OCI-M2 (cell line): ENCODE results near the gene TENM4.

Source experiments
- DNase-seq: peaks from one replicate; lab custom pipeline; 2025; ENCODE audit not compliant: unreplicated experiment; lab: John Stamatoyannopoulos, UW

TENM4 gene

DNA sequence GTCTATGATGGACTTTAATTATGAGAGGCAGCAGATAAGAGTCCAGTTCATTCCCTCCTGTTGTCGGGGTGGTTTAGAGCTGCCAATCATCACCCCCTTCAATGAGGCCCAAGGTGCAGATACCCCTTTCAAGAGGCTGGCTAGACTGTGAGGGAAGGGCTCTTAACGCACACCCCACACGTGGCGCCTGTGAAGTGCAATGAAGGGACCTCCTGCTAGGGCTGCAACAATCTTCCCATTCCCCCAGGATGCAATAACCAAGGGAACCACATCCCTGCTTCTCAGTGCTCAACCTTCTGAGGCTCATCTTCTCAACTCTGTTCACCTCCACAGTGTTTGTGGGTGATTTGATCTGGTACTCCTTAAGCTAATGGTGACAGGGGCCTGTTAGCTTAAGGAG is 19.0 kb downstream of the TENM4 start:
- DNase-seq, result no peak

DNA sequence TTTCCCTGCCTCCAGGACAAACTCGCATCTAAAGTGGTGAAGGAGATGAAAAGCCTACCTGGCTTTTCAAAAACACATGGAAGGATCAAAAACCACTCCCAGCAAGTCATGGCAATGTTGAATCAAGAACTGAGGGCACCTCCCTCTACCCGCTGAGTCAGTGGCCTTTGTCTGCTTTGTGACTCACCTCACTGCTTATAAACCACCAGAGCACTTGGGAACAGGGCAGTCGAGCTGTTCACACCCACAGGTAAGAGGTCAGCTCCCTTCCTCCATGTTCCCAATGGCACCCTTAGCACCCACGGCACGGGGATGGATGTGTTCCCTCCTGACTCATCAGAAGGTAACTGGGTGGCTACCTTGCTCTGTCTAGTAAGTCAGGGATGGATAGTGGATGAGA is 21.7 kb downstream of the TENM4 start:
- no peak for DNase-seq

DNA sequence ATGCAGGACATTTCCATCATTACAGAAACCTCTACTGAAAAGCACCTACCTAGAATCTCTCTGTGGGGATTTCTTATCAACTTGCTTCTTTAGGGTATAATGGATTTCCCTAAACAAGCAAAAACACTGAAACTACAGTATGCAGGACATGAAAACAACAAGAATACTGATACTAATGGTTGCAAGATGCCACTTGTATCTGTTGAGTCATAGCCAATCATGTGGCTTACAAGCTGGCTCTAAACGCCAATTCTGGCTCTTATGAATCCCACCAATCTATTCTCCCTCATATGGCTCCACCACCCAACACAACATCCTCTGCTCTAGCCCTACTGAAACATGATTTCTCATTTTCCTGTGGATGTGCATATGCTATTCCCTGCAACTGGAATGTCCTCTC is 22.6 kb downstream of the TENM4 start:
- DNase-seq, result no peak

DNA sequence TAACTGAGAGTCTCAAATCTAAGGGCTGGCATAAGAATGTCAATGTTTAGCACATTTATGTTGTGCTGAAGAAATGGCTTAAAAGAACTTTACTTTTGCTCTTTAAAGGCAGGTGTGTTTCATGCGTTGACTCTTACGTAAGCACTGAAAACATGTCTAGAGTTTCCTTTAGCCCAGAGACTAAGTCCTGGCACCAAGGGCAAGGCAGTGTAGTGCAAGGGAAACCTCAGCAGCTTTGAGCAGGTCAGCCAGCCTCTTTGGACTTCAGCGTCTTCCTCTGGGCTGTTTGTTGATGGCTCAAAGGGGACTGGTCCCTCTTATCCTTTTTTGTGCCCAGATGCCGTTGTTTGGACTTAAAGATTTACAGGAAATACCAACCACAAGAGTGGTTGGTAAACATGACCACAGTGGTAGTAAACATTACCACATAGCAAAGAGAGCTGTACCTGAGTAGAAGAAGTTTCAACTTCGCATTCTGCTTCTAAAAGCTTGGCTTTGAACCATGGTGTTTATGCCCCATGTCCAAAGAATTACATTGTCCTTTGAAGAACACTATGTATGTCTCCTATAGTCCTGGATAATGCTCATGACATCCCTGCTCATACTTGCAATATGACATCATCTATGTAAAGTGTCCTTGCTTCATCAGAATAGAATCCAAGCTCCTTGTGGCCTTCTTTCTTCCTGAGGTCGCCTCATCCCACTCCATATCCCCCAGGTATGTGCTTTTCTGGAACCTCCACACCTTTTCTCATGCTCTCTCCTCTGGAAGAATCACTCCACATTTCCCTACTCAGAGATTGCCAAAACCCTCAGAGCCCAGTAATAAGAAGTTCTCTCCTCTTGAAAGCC is 23.5 kb downstream of the TENM4 start:
- DNase-seq, result no peak

GRCh38 chr11:79415912-79416311 is 24.9 kb downstream of the TENM4 start:
- DNase-seq, result no peak

DNA sequence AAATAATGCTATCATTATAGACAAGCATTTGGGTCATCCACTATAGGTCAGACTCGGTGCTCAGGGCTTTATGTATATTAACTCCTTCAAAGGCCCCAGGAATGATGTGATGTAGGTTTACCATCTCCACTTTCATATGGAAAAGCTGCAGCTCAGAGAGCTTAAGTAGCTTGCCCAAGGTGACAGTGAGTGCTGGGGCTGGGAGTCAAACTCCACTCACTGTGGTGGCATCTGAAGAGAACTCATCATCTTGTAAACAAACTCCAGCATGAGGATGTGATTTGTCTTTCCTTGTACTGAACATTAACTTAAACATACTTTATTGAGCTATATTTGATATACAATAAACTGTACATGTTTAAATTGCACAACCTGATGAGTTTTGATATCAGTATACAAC is 25.4 kb downstream of the TENM4 start:
- no peak for DNase-seq

- DNase-seq, result no peak
Observed at GRCh38 chr11:79414644-79415317, 26.0 kb downstream of the TENM4 start.

GRCh38 chr11:79414041-79414440 is 26.8 kb downstream of the TENM4 start:
- no peak for DNase-seq

DNA sequence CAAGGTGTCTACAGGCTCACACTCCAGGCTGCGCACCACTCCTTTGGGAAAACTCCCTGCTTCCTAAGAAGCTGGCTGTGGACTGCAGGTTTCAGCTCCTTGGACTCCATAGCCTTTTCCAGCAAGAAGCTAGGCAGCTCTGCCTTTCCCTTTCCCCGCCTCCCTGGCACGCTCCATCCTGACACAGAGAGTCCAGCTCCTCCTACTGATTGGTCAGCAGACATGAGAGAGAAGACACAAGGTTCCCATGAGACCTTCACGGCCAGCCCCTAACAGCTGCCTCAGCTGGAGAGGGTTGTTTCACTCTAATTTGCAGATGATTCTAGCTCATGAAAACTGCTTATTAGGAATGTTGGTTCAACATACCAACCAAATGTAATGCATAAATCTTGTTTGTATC is 27.6 kb downstream of the TENM4 start:
- DNase-seq, result no peak

GRCh38 chr11:79412761-79413160 is 28.1 kb downstream of the TENM4 start:
- no peak for DNase-seq

DNA sequence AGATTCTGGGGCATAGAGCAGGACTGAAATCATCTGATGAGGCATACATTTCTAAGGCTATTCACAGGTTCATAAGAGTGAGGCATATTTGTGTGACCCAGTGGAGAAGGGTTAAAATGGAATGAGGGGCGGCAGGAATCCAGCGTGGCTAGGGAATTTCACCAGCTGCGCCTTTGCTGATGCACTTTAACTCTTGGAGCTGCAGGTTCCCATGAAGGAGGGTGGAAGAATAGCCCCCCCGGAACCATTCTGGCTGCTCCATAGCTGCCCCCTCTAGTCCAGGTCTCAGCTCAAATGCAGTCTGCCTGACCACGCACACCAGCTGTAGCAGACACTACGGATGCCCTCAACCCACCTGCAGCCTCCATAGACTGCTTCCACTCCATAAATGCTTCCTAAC is 31.5 kb downstream of the TENM4 start:
- no peak for DNase-seq

DNA sequence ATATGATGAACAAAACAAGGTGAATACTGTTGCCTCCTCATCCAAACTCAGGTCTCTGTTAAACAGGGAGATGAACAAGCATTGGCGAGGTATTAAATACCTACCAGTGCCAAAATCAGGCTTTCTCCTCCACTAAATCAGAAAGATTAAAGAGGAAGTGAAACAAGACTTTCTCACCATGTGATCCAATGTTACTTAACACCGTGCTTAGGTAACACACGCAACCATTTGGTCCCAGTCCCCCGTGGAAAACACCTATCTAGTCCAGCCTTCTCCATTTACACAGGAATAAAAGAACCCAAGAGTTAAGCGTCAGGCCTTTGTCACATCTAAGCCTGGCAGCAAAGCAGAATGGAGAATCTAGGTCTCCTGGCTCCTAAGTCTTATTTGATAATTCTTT is 34.5 kb downstream of the TENM4 start:
- no peak for DNase-seq

DNA sequence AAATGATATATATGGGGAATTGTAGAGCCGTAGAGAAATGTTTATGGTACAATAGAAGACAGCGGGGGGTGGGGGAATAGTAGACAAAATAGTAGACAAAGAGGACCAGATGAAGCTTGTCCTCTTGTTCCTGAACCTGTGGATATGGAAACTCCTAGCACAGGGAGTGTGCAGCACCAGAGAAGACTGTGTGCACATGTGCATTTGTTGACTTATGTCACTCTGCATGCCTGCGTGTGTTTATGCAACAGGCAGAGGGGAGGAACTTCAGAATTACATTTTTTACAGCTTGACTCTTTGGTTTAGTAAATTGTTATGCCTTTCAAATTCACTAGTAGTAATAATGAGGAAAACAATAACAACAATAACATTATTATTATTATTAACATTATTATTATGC is 36.0 kb downstream of the TENM4 start:
- no peak for DNase-seq

- no peak for DNase-seq
Observed at GRCh38 chr11:79404325-79404724, 36.5 kb downstream of the TENM4 start.

- DNase-seq, result no peak
Observed at GRCh38 chr11:79403839-79404238, 37.0 kb downstream of the TENM4 start.

- no peak for DNase-seq
Observed at GRCh38 chr11:79402912-79403311, 37.9 kb downstream of the TENM4 start.

- DNase-seq, result no peak
Observed at GRCh38 chr11:79400717-79401330, 40.0 kb downstream of the TENM4 start.

DNA sequence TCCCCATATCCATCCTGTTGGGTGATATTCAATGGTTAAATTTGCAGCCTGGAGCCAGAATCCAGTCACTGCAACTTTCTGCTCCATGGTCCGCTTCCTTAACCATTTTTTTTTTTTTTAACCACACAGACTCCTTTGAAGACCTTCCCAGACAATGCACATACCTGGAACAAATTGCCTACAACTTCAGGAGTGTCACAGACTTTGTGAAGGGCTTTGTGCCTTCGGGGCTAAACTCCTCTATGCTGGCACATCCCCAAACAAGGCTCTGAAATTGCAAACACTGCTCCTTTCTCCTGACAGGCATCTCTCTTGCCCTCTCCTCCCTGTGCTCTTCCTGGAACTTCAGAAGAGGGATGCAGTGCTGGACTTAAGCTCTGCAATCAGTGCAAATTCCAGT is 40.6 kb downstream of the TENM4 start:
- DNase-seq, result no peak

- no peak for DNase-seq
Observed at GRCh38 chr11:79397252-79397651, 43.6 kb downstream of the TENM4 start.

DNA sequence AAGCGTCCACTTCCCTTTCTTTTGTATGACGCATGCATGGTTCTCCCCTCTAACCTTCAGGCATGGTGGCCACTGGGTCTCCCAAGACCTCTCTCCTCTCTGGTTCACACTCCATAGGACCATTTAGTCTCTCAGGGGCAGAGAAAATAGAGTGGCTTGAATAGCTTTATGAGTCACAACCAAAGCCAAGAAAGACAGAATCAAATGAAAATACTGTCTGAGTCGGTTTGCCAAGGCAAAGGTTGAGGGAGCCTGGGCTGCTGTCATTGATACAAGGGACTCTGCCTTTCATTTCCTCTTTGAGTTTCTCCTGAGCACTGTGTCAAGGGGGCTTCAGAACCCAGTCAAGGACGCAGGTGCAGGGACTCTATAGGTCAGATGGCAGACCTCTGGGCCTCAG is 44.2 kb downstream of the TENM4 start:
- DNase-seq, result no peak

GRCh38 chr11:79396001-79396400 is 44.8 kb downstream of the TENM4 start:
- DNase-seq, result no peak

- DNase-seq, result no peak
Observed at GRCh38 chr11:79393362-79394043, 47.3 kb downstream of the TENM4 start.
